Heart right ventricle (tissue), 16 donors: ENCODE results near the gene WBP1. TPM values are rescaled to one million over a fixed set of nuclear protein-coding genes. Genes with fewer than 3 reads are reported as not detected.

ENCODE experiments used
- ATAC-seq, 8 donors: fragments of 200-7000 bp; cut with Tn5 transposase; one replicate each; pipeline ENCODE4 v1.9.1; 2020; ENCODE audit warnings: mild to moderate bottlenecking in 8 of 8, moderate library complexity in 8 of 8, moderate number of reproducible peaks in 1 of 8
- DNase-seq, 2 donors: peaks; one replicate each; pipeline ENCODE4 v3.0.0-alpha.2; 2020
- H3K27ac ChIP-seq, 10 donors: fragments of 200-600 bp; sonication (generic) in 2 of 10; one replicate each; pipeline versions ENCODE4 v1.5.0 to v1.8.0; 2020 to 2022; ENCODE audit warnings: mild to moderate bottlenecking in 3 of 10
- H3K27me3 ChIP-seq, 7 donors: fragments of 200-600 bp; one replicate each; pipeline ENCODE4 v1.8.0; 2021 to 2022; ENCODE audit warnings: mild to moderate bottlenecking in 2 of 7
- H3K36me3 ChIP-seq, 9 donors: fragments of 200-600 bp; sonication (generic) in 1 of 9; one replicate each; pipeline versions ENCODE4 v1.5.0 to v1.8.0; 2020 to 2022; ENCODE audit warnings: mild to moderate bottlenecking in 2 of 9
- H3K4me1 ChIP-seq, 9 donors: fragments of 200-600 bp; sonication (generic) in 1 of 9; one replicate each; pipeline versions ENCODE4 v1.5.0 to v1.8.0; 2020 to 2022; ENCODE audit warnings: mild to moderate bottlenecking in 4 of 9
- H3K4me3 ChIP-seq, 10 donors: fragments of 200-600 bp; sonication (generic) in 2 of 10; one replicate each; pipeline versions ENCODE4 v1.5.0 to v1.8.0; 2020 to 2022; ENCODE audit warnings: mild to moderate bottlenecking in 7 of 10, moderate library complexity in 2 of 10
- H3K9me3 ChIP-seq, 11 donors: fragments of 200-600 bp in 10 of 11; sonication (generic) in 2 of 11; one replicate each; pipeline versions ENCODE4 v1.5.0 to v1.8.0; 2013 to 2022; ENCODE audit warnings: mild to moderate bottlenecking in 2 of 11, control low read depth in 1 of 11, moderate library complexity in 1 of 11
- WGBS, 2 donors: extraction: QIAGEN DNeasy Blood & Tissue Kit; methylation state at CpG; one replicate each; pipeline ENCODE4 v1.1.7; 2013; ENCODE audit warnings: inconsistent platforms in 1 of 2; 5-methylcytosine and 5-hydroxymethylcytosine counted together
- intact Hi-C, 10 donors: fragments of 100-400 bp; cut with DNase I; formaldehyde crosslinking; loops; one replicate each; pipeline versions ENCODE4 v1.11.1 to v1.14.2; 2022
- polyA plus RNA-seq, 2 donors: library from polyadenylated mRNA; stranded (reverse); fragments of 200-250 nt; gene quantifications; one replicate each; pipeline ENCODE4 v1.2.3, GENCODE V29; 2013
- total RNA-seq, 10 donors: library from RNA; stranded (reverse); fragmentation: NEBNext Ultra II Directional in 3 of 10; extraction: Animal tissue kit (Norgen Biotek cat#: 25700) in 3 of 10; gene quantifications; one replicate each; pipeline versions ENCODE4 v1.2.1 to v1.2.4, GENCODE V29; 2021 to 2023
- TF ChIP-seq, protein P1 (sequence below), 9 donors: fragments of 200-600 bp; sonication (generic) in 2 of 9; IDR thresholded peaks; one replicate each; pipeline versions ENCODE4 v1.5.0 to v1.8.0; 2021 to 2022; ENCODE audit warnings: antibody characterized with exemption in 9 of 9, mild to moderate bottlenecking in 5 of 9, moderate library complexity in 1 of 9
- donor health status: Arrhythmogenic right ventricular cardiomyopathy.
- donor health status: ischemic (EF 13 %, LVEDD 7.1; RV severe dilation, severe dysfunction).
- donor health status: healthy with polysubstance abuse.
- donor health status: DM: no; HTN: yes; CAD: no.
- donor health status: DM: no; HTN: no; CAD: no.
- donor health status: ischemic (EF 25% LVEDD 6.9; RV normal size, moderate dysfunction).
- donor health status: ischemic (EF 25% LVEDD 5.7; RV mildly dilated, moderate dysfunction).
- donor health status: healthy.
- donor health status: DM: yes; HTN: yes; CAD: no.
- donor health status: Ischemic cardiomyopathy.
- donor health status: ischemic (EF 35%, LVEDD 5.7; RV mildly dilated, moderate dysfunction).
- donor health status: nonischemic (EF 11% LVEDD 7.7; RV severe dilation, severe dysfunction).
- donor health status: DM: yes; HTN: yes; CAD: no.
- donor health status: PGD.
- donor health status: ischemic (EF 29% LVEDD 5.4; RV normal size, mild dysfunction).
- donor health status: nonischemic (EF 23%, LVEDD 6.1; RV moderate dilation, normal function).

Gene WBP1
- total and polyA plus RNA-seq, 12 donors, result 34.8 to 59.8 (median 45.8) TPM

GRCh38 chr2:74436848-74437695 is 21.2 kb upstream of the WBP1 start:
- no peaks in the 10 kb centered on the region for H3K9me3 ChIP-seq
- WGBS, 2 donors, result 66 to 71% methylated on average over 6 of the region's 6 CpGs
- peak overlapping the region in 8 of 10 donors; percentile 2 to 55 (median 37) for H3K27ac ChIP-seq
- ATAC-seq (no peak), DNase-seq (no peak)
- H3K4me1 ChIP-seq, result peaks cover 4 to 62% (median 45%) of the 10 kb centered on the region in 9 donors
- peaks cover 0 to 31% (median 0%) of the 10 kb centered on the region in 7 donors for H3K27me3 ChIP-seq
- H3K4me3 ChIP-seq, result peak overlapping the region in 4 of 10 donors; percentile 5 to 36 (median 26)
- TF ChIP-seq, protein P1, sequence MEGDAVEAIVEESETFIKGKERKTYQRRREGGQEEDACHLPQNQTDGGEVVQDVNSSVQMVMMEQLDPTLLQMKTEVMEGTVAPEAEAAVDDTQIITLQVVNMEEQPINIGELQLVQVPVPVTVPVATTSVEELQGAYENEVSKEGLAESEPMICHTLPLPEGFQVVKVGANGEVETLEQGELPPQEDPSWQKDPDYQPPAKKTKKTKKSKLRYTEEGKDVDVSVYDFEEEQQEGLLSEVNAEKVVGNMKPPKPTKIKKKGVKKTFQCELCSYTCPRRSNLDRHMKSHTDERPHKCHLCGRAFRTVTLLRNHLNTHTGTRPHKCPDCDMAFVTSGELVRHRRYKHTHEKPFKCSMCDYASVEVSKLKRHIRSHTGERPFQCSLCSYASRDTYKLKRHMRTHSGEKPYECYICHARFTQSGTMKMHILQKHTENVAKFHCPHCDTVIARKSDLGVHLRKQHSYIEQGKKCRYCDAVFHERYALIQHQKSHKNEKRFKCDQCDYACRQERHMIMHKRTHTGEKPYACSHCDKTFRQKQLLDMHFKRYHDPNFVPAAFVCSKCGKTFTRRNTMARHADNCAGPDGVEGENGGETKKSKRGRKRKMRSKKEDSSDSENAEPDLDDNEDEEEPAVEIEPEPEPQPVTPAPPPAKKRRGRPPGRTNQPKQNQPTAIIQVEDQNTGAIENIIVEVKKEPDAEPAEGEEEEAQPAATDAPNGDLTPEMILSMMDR (IDR thresholded peaks at IDR 0.05), result no peak
- peaks cover 0 to 12% (median 0%) of the 10 kb centered on the region in 9 donors for H3K36me3 ChIP-seq
- intact Hi-C loops, result no loop called here

DNA sequence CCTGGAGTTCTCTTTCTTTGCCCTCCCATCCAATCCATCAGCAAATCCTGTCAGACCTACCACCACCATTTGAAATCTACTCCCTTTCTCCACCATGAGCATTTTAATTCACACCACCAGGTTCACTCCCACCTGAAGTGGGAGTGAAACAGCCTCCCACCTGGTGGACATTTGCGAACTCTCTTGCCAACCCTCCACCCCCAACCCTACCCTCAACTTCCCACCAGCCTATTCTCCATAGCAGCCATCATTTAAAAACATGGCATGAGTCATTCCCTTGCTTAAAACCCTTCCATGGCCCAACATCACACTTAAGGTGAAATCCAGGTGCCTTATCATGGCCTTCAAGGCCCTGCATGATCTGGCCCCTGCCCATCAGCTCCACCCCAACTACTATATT is 20.0 kb upstream of the WBP1 start:
- DNase-seq, result no peak
- intact Hi-C loops, result loop anchor here in 1 of 10 donors (2.0 kb wide), 1 partner anchor 17 kb away; the partner anchor contains the start of genes C2orf81 and WDR54
- Histone ChIP-seq H3K36me3 (peaks cover 0 to 7% (median 0%) of the 10 kb centered on the region in 9 donors), H3K27ac (peak overlapping the region in 3 of 10 donors; percentile 9 to 97 (median 92)), H3K9me3 (no peaks in the 10 kb centered on the region), H3K4me3 (peak overlapping the region in 2 of 10 donors; percentile 8 to 58), H3K27me3 (peaks cover 0 to 42% (median 0%) of the 10 kb centered on the region in 7 donors), H3K4me1 (peaks cover 6 to 65% (median 48%) of the 10 kb centered on the region in 9 donors)
- ATAC-seq, result no peak
- TF ChIP-seq, protein P1 (IDR thresholded peaks at IDR 0.05), result no peak
- WGBS, 2 donors, result 90 to 97% methylated on average over 1 of the region's 1 CpG

- Histone ChIP-seq H3K4me1 (peaks cover 6 to 73% (median 56%) of the 10 kb centered on the region in 9 donors), H3K27ac (peak overlapping the region; percentile 51 to 97 (median 87)), H3K27me3 (peaks cover 0 to 43% (median 0%) of the 10 kb centered on the region in 7 donors), H3K9me3 (no peaks in the 10 kb centered on the region), H3K4me3 (peak overlapping the region; percentile 31 to 71 (median 58)), H3K36me3 (peaks cover 0 to 7% (median 0%) of the 10 kb centered on the region in 9 donors)
- no peak for ATAC-seq
- WGBS, 2 donors, result 31 to 43% methylated on average over 3 of the region's 3 CpGs
- no peak for DNase-seq
- TF ChIP-seq, protein P1 (IDR thresholded peaks at IDR 0.05), result no peak
- intact Hi-C loops, result loop anchor here in 1 of 10 donors (2.0 kb wide), 1 partner anchor 19 kb away; the partner anchor contains the start of genes C2orf81 and WDR54
Observed at GRCh38 chr2:74439373-74439772, 18.9 kb upstream of the WBP1 start.

DNA sequence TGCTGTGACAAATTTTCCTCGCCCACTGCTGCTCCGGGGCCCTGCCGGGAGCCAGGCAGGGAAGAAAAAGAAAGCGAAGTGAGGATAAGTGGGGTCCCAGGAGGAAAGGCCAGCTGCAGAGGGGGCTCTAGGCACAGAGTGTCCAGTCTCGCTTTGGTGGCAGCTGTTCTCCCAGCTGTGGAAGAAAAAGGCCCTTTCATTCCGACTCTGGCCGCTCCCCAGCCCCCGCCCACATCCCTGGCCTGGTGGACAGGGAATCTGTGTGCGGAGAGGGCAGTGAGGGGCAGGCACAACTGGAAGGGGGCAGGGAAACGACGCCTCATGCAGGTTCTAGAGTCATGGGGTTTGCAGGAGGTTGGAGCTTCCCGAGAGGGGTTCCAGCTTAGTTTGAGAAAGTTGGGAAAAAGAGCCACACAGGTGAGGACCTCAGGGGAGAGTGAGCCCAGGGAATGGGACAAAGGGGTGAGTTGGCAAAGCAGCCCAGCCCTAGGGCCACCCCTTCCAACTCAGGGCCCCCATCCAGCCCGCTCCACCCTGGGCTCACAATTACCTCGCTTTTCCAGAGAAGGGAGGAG is 18.3 kb upstream of the WBP1 start:
- H3K9me3 ChIP-seq, result no peaks in the 10 kb centered on the region
- intact Hi-C loops, result loop anchor here in 1 of 10 donors (2.0 kb wide), 1 partner anchor 19 kb away; the partner anchor contains the start of genes C2orf81 and WDR54
- peak overlapping the region; percentile 31 to 71 (median 58) for H3K4me3 ChIP-seq
- peaks cover 0 to 43% (median 0%) of the 10 kb centered on the region in 7 donors for H3K27me3 ChIP-seq
- peak overlapping the region; percentile 51 to 97 (median 87) for H3K27ac ChIP-seq
- WGBS, 2 donors, result 5 to 7% methylated on average over 14 of the region's 14 CpGs
- TF ChIP-seq, protein P1 (IDR thresholded peaks at IDR 0.05), result no peak
- H3K36me3 ChIP-seq, result peaks cover 0 to 7% (median 0%) of the 10 kb centered on the region in 9 donors
- ATAC-seq (peak; percentile 40 to 72 (median 67)), DNase-seq (peak; percentile 82 to 83)
- peaks cover 6 to 72% (median 57%) of the 10 kb centered on the region in 9 donors for H3K4me1 ChIP-seq
